GM12891 (cell line): ENCODE results near the gene PHLPP1.

ENCODE experiments used
- POLR2A ChIP-seq: IDR thresholded peaks from 2 replicates; pipeline ENCODE4 v1.6.1; 2011; ENCODE audit warnings: low read depth, low read length, control low read depth
- POLR2AphosphoS5 ChIP-seq: IDR thresholded peaks from 2 replicates; pipeline ENCODE4 v1.6.1; 2011; ENCODE audit warnings: low read depth, low read length, control low read depth
- SPI1 ChIP-seq: IDR thresholded peaks from 2 replicates; pipeline ENCODE4 v1.6.1; 2011; ENCODE audit warnings: low read depth, low read length, control low read depth
- TAF1 ChIP-seq: IDR thresholded peaks from 2 replicates; pipeline ENCODE4 v1.6.1; 2011; ENCODE audit warnings: low read depth, low read length, control low read depth

DNA sequence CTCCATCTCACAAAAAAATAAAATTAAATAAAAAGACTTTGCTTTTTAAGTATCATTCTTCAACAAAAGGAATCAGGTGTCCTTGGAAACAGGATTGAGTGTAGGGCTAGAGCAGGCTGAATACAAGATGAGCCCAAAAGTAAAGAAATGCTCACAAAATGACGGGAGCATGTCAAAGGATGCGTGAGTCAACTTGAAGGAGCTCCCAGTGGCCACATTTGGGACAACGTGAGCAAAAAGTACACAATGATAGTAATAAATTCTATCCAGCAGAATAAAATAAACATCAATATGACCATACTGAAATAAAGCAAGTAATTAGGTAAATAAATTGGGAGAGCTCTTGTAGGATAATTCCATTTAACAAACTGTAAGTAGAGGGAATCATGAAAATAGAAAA, 220.7 kb downstream of the PHLPP1 start:
- TF ChIP-seq POLR2A = no peak
- no peak for TF ChIP-seq SPI1
- TF ChIP-seq POLR2AphosphoS5 = no peak
- TF ChIP-seq TAF1 = no peak
